ENCODE results near the gene CAPNS2.

GRCh38 chr16:55576384-55576783 lies 9.9 kb downstream of the CAPNS2 start:
- TF ChIP-seq CTCF (conservative IDR thresholded peaks at IDR 0.05; ENCODE audit: low read depth, low read length): no peak
- TF ChIP-seq EZH2phosphoT487 (IDR thresholded peaks at IDR 0.05; ENCODE audit: borderline replicate concordance, low read length): no peak
